IMR-90 (cell line): Measurements from ENCODE around the gene DEFB123. TPM values are rescaled to one million over a fixed set of nuclear protein-coding genes. Genes with fewer than 3 reads are reported as not detected.

Experiments used
- ATAC-seq: fragments of 200-7000 bp; cut with Tn5 transposase; 2 replicates; pipeline ENCODE4 v1.9.1; 2020; ENCODE audit warnings: low read depth, mild to moderate bottlenecking, moderate library complexity
- Bru-seq: library from RNA; stranded (reverse); fragments of 400-500 nt; gene quantifications from one replicate; lab custom pipeline; 2021; lab: Mats Ljungman, UMichigan
- BruChase-seq, 2 experiments: library from RNA; stranded (reverse); fragments of 400-500 nt; gene quantifications; one replicate each; lab custom pipeline; 2021; lab: Mats Ljungman, UMichigan
- BruUV-seq: library from RNA; stranded (reverse); fragments of 400-500 nt; replicated peaks from 2 replicates; lab custom pipeline; 2021; lab: Mats Ljungman, UMichigan
- CTCF ChIA-PET: fragments of 300-600 bp; formaldehyde crosslinking; extraction: SDS; loops from one replicate; lab custom pipeline; 2021; ENCODE audit warnings: antibody characterized with exemption; lab: Yijun Ruan, JAX
- POLR2A ChIA-PET: fragments of 300-600 bp; sonication (Branson Sonifier 250); formaldehyde crosslinking; loops from one replicate; lab custom pipeline; 2022; ENCODE audit warnings: antibody characterized with exemption; ENCODE audit not compliant: unreplicated experiment; lab: Charles Lee
- DNase-seq: peaks from one replicate; pipeline ENCODE4 v3.0.0; 2013
- H2AFZ ChIP-seq: replicated peaks from 2 replicates; pipeline ENCODE3; 2013; ENCODE audit warnings: low read length, mild to moderate bottlenecking; ENCODE audit not compliant: poor library complexity
- H2AK5ac ChIP-seq: 2 replicates; pipeline ENCODE4 v1.6.1; 2013; ENCODE audit warnings: low read depth, low read length, inconsistent platforms
- H2AK9ac ChIP-seq: replicated peaks from 2 replicates; pipeline ENCODE3; 2013; ENCODE audit warnings: mild to moderate bottlenecking, low read depth, low read length, moderate library complexity; ENCODE audit not compliant: poor library complexity
- H2BK120ac ChIP-seq: 2 replicates; pipeline ENCODE4 v1.6.1; 2013; ENCODE audit warnings: low read depth, low read length, inconsistent platforms
- H2BK15ac ChIP-seq: 3 replicates; pipeline ENCODE4 v1.6.1; 2013; ENCODE audit warnings: low read depth, low read length, inconsistent platforms
- H2BK20ac ChIP-seq: 2 replicates; pipeline ENCODE4 v1.6.1; 2013; ENCODE audit warnings: low read depth, mild to moderate bottlenecking, inconsistent platforms, low read length, moderate library complexity
- H2BK5ac ChIP-seq: 2 replicates; pipeline ENCODE4 v1.6.1; 2013; ENCODE audit warnings: mild to moderate bottlenecking, low read depth, low read length, inconsistent platforms; ENCODE audit not compliant: poor library complexity, severe bottlenecking
- H3K14ac ChIP-seq: replicated peaks from 2 replicates; pipeline ENCODE4 v1.6.1; 2013; ENCODE audit warnings: low read depth, low read length, inconsistent platforms
- H3K18ac ChIP-seq: 2 replicates; pipeline ENCODE4 v1.6.1; 2013; ENCODE audit warnings: low read depth, low read length, control low read depth
- H3K23ac ChIP-seq: 2 replicates; pipeline ENCODE4 v1.6.1; 2013; ENCODE audit warnings: low read depth, low read length, inconsistent platforms
- H3K27ac ChIP-seq: 2 replicates; pipeline ENCODE4 v1.5.1; 2013; ENCODE audit warnings: mild to moderate bottlenecking, control low read depth, low read length; ENCODE audit not compliant: insufficient read depth
- H3K27me3 ChIP-seq: 2 replicates; pipeline ENCODE4 v1.6.1; 2013; ENCODE audit warnings: low read length; ENCODE audit not compliant: control insufficient read depth, insufficient read depth
- H3K36me3 ChIP-seq: 2 replicates; pipeline ENCODE4 v1.6.1; 2013; ENCODE audit warnings: low read length, mixed read lengths; ENCODE audit not compliant: control insufficient read depth, insufficient read depth
- H3K4ac ChIP-seq: 2 replicates; pipeline ENCODE4 v1.6.1; 2013; ENCODE audit warnings: low read depth, low read length, inconsistent platforms
- H3K4me1 ChIP-seq: 2 replicates; pipeline ENCODE4 v1.6.1; 2013; ENCODE audit warnings: low read length, mixed read lengths; ENCODE audit not compliant: control insufficient read depth, insufficient read depth
- H3K4me2 ChIP-seq: 2 replicates; pipeline ENCODE4 v1.6.1; 2013; ENCODE audit warnings: low read depth, mild to moderate bottlenecking, control low read depth, low read length, moderate library complexity
- H3K4me3 ChIP-seq: 2 replicates; pipeline ENCODE4 v1.5.1; 2013; ENCODE audit warnings: low read depth, mild to moderate bottlenecking, control low read depth, low read length, moderate library complexity; ENCODE audit not compliant: insufficient read depth
- H3K56ac ChIP-seq: 2 replicates; pipeline ENCODE4 v1.6.1; 2013; ENCODE audit warnings: low read length, inconsistent platforms; ENCODE audit not compliant: insufficient read depth; ENCODE audit errors: extremely low read depth
- H3K79me1 ChIP-seq, 2 experiments: 2 replicates each; pipeline ENCODE4 v1.6.1; 2013; ENCODE audit warnings: low read length in 2 of 2, inconsistent platforms in 1 of 2, low read depth in 1 of 2
- H3K9ac ChIP-seq: 2 replicates; pipeline ENCODE4 v1.6.1; 2013; ENCODE audit warnings: low read depth, low read length, control low read depth
- H3K9me1 ChIP-seq: 2 replicates; pipeline ENCODE4 v1.6.1; 2013; ENCODE audit warnings: low read length, inconsistent platforms; ENCODE audit not compliant: insufficient read depth
- H3K9me3 ChIP-seq: 2 replicates; pipeline ENCODE4 v1.6.1; 2013; ENCODE audit warnings: low read length; ENCODE audit not compliant: control insufficient read depth, insufficient read depth
- H4K20me1 ChIP-seq: 2 replicates; pipeline ENCODE4 v1.6.1; 2013; ENCODE audit warnings: low read length, inconsistent platforms; ENCODE audit not compliant: insufficient read depth
- H4K5ac ChIP-seq: 2 replicates; pipeline ENCODE4 v1.6.1; 2013; ENCODE audit warnings: mild to moderate bottlenecking, low read depth, low read length, control low read depth
- H4K8ac ChIP-seq, 2 experiments: 2 replicates each; pipeline ENCODE4 v1.6.1; 2013; ENCODE audit warnings: low read depth in 2 of 2, low read length in 2 of 2, control low read depth in 1 of 2, inconsistent platforms in 1 of 2
- H4K91ac ChIP-seq: 2 replicates; pipeline ENCODE4 v1.6.1; 2013; ENCODE audit warnings: low read depth, low read length, inconsistent platforms; ENCODE audit not compliant: insufficient read depth
- BHLHE40 ChIP-seq: fragments of 150-350 bp; IDR thresholded peaks from 2 replicates; pipeline ENCODE4 v1.6.1; 2016; ENCODE audit warnings: mild to moderate bottlenecking, low read depth, low read length
- CEBPB ChIP-seq: IDR thresholded peaks from 2 replicates; pipeline ENCODE4 v1.6.1; 2012; ENCODE audit warnings: low read depth, low read length, improper control_type of control experiment
- FOS ChIP-seq: fragments of 150-350 bp; IDR thresholded peaks from 2 replicates; pipeline ENCODE4 v1.6.1; 2016; ENCODE audit warnings: low read depth, low read length
- MAFK ChIP-seq: IDR thresholded peaks from 2 replicates; pipeline ENCODE4 v1.6.1; 2012; ENCODE audit warnings: low read depth, low read length, improper control_type of control experiment
- MAZ ChIP-seq: IDR thresholded peaks from 2 replicates; pipeline ENCODE4 v1.6.1; 2012; ENCODE audit warnings: low read depth, mild to moderate bottlenecking, low read length, improper control_type of control experiment, moderate library complexity, borderline replicate concordance
- MXI1 ChIP-seq: IDR thresholded peaks from 2 replicates; pipeline ENCODE4 v1.6.1; 2012; ENCODE audit warnings: low read depth, mild to moderate bottlenecking, low read length, moderate library complexity, borderline replicate concordance
- NFE2L2 ChIP-seq: fragments of 150-350 bp; IDR thresholded peaks from 2 replicates; pipeline ENCODE4 v1.6.1; 2016; ENCODE audit warnings: low read depth, mild to moderate bottlenecking, low read length
- POLR2A ChIP-seq: IDR thresholded peaks from 2 replicates; pipeline ENCODE4 v1.6.1; 2012; ENCODE audit warnings: mild to moderate bottlenecking, low read depth, low read length
- RAD21 ChIP-seq: IDR thresholded peaks from 2 replicates; pipeline ENCODE4 v1.6.1; 2012; ENCODE audit warnings: low read length, improper control_type of control experiment
- RFX5 ChIP-seq: IDR thresholded peaks from 2 replicates; pipeline ENCODE4 v1.8.0; 2012; ENCODE audit warnings: low read depth, mild to moderate bottlenecking, low read length, moderate library complexity
- SMC3 ChIP-seq: fragments of 150-350 bp; IDR thresholded peaks from 2 replicates; pipeline ENCODE4 v1.6.1; 2016; ENCODE audit warnings: low read depth, mild to moderate bottlenecking, antibody characterized with exemption, low read length, moderate library complexity
- WGBS, 2 experiments: methylation state at CpG; one replicate each; pipeline versions ENCODE4 v1.1.5 to v1.1.7; 2013; ENCODE audit warnings: missing lambda C conversion rate in 2 of 2; ENCODE audit not compliant: insufficient read length in 1 of 2; ENCODE audit errors: extremely low coverage in 2 of 2; 5-methylcytosine and 5-hydroxymethylcytosine counted together
- dilution Hi-C: fragments of 300-500 bp; cut with HindIII; formaldehyde crosslinking; loops from one replicate; pipeline ENCODE4 v1.14.3; 2018; ENCODE audit warnings: low sequenced_read_pairs; ENCODE audit not compliant: unreplicated experiment
- in situ Hi-C: fragments of 300-500 bp; cut with MboI; formaldehyde crosslinking; loops from 3 replicates; pipeline ENCODE4 v1.14.3; 2019; ENCODE audit warnings: low sequenced_read_pairs, inconsistent platforms, mixed read lengths
- intact Hi-C: fragments of 100-400 bp; cut with micrococcal nuclease; formaldehyde crosslinking; loops from 2 replicates; pipeline ENCODE4 v1.10.0; 2022
- long read RNA-seq: library from polyadenylated mRNA; unstranded; transcript quantifications from one replicate; pipeline ENCODE4 v2.0.0, GENCODE V29; 2021; ENCODE audit not compliant: unreplicated experiment
- polyA plus RNA-seq, 3 experiments: library from polyadenylated mRNA; depleted of rRNA; stranded (reverse); fragments of >200 nt; gene quantifications; 2 replicates each; pipeline ENCODE4 v1.2.3, GENCODE V29; 2012; ENCODE audit warnings: low replicate concordance in 1 of 3
- total RNA-seq: library from RNA; depleted of rRNA; stranded (reverse); fragments of >200 nt; gene quantifications from 2 replicates; pipeline ENCODE4 v1.2.3, GENCODE V29; 2012; rRNA removed
- TF ChIP-seq, protein P1 (sequence below): fragments of 150-350 bp; IDR thresholded peaks from 2 replicates; pipeline ENCODE4 v1.6.1; 2017; ENCODE audit warnings: mild to moderate bottlenecking, antibody characterized with exemption, low read length, low read depth
- TF ChIP-seq, protein P2 (sequence below): fragments of 150-350 bp; IDR thresholded peaks from 2 replicates; pipeline ENCODE4 v1.6.1; 2016; ENCODE audit warnings: low read depth, mild to moderate bottlenecking, low read length, moderate library complexity, borderline replicate concordance
- TF ChIP-seq, protein P3 (sequence below): conservative IDR thresholded peaks from 2 replicates; pipeline ENCODE4 v1.5.1; 2012; ENCODE audit warnings: mild to moderate bottlenecking, low read depth, low read length, improper control_type of control experiment

The DEFB123 gene, protein sequence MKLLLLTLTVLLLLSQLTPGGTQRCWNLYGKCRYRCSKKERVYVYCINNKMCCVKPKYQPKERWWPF
- total RNA-seq: not detected in 2 replicates
- polyA plus RNA-seq (2012; rRNA removed): not detected in 2 replicates
- not detected in 2 replicates for polyA plus RNA-seq (2012; cell fraction: cytosol; rRNA removed)
- not detected in 2 replicates for polyA plus RNA-seq (2012; cell fraction: nucleus; rRNA removed; ENCODE audit: low replicate concordance)
- not detected for Bru-seq, nascent RNA
- not detected for BruChase-seq, experiment 1, labeled RNA remaining after a 6-hour chase
- not detected for BruChase-seq, experiment 2, labeled RNA remaining after a 2-hour chase
- long read RNA-seq: 0 reads

DNA sequence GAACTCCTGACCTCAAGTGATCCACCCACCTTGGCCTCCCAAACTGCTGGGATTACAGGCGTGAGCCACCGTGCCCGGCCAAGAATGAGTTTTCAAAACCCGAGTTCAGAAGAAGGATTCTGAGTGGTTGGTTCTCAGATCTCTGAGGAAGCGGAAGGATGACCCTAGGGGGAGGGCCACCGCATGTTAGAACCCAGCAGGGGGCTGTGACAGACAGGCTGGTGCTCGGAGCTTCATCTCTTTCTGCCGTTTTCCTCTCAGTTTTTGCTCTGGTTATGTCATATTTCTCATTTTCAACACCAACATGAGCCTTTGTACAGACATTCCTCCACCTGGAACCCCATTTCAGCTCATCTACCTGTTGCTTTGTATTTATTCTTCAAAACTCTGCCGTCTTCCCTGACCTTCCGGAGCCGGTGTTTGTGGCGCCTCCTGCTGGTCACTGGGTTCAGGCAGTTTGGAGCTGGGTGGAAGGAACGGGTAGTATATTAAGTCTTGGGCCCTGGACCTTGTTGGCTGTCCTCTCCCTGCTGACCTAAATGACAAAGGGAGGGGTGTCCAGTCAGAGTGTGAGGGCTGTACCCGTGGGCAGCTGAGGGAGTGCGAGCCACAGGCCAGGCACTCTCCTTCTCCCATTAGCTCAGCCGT lies at the start of gene DEFB123:
TSS of gene DEFB123 (plus strand) at position 621 of the 648 bp plus-strand sequence. CDS start 67 bp downstream, outside the sequence.
- H2AFZ ChIP-seq: peak within 1 kb of the TSS; percentile 51
- H3K9ac ChIP-seq: no peak within 1 kb of the TSS
- no peak within 1 kb of the TSS for H3K14ac ChIP-seq
- ChIA-PET POLR2A (no interaction called here), CTCF (interaction anchor here (1.0 to 1.5 kb wide), 2 partner anchors 10 kb away, joined by 4 to 6 read pairs; no protein-coding TSS in a partner anchor)
- no peak within 1 kb of the TSS for H2BK120ac ChIP-seq
- H2BK20ac ChIP-seq: no peak within 1 kb of the TSS
- H4K5ac ChIP-seq: no peak within 1 kb of the TSS
- H4K91ac ChIP-seq: no peak within 1 kb of the TSS
- 53% methylated on average over 8 of the region's 16 CpGs; no CpG with 5 or more reads in 1 of the 2 experiments for WGBS, 2 experiments
- no peak within 1 kb of the TSS for H4K8ac ChIP-seq
- no peaks in the 10 kb centered on the region for H3K9me3 ChIP-seq
- H2AK9ac ChIP-seq: no peak within 1 kb of the TSS
- H3K27me3 ChIP-seq: no peaks in the 10 kb centered on the region
- no peak within 1 kb of the TSS for H3K56ac ChIP-seq
- H3K23ac ChIP-seq: no peak within 1 kb of the TSS
- no peak within 1 kb of the TSS for H3K4me3 ChIP-seq
- BruUV-seq: no TSS peak
- intact Hi-C loops (no loop called here), in situ Hi-C loops (no loop called here), dilution Hi-C loops (no loop called here)
- no peak within 1 kb of the TSS for H3K4ac ChIP-seq
- H3K27ac ChIP-seq: no peak within 1 kb of the TSS
- H2AK5ac ChIP-seq: no peak within 1 kb of the TSS
- no peak within 1 kb of the TSS for H3K18ac ChIP-seq
- no peaks in the 10 kb centered on the region for H3K79me1 ChIP-seq
- no peak within 1 kb of the TSS for H3K4me2 ChIP-seq
- DNase-seq (no peak), ATAC-seq (no peak)
- H4K20me1 ChIP-seq: no peaks in the 10 kb centered on the region
- no peak within 1 kb of the TSS for H2BK5ac ChIP-seq
- no peak within 1 kb of the TSS for H2BK15ac ChIP-seq
- H3K36me3 ChIP-seq: no peaks in the 10 kb centered on the region
- H3K9me1 ChIP-seq: no peaks in the 10 kb centered on the region
- no peaks in the 10 kb centered on the region for H3K4me1 ChIP-seq
- TF ChIP-seq, protein P1, sequence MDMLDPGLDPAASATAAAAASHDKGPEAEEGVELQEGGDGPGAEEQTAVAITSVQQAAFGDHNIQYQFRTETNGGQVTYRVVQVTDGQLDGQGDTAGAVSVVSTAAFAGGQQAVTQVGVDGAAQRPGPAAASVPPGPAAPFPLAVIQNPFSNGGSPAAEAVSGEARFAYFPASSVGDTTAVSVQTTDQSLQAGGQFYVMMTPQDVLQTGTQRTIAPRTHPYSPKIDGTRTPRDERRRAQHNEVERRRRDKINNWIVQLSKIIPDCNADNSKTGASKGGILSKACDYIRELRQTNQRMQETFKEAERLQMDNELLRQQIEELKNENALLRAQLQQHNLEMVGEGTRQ: no peak
- TF ChIP-seq BHLHE40: no peak
- TF ChIP-seq SMC3: no peak
- no peak for TF ChIP-seq NFE2L2
- no peak for TF ChIP-seq RAD21
- TF ChIP-seq, protein P2, sequence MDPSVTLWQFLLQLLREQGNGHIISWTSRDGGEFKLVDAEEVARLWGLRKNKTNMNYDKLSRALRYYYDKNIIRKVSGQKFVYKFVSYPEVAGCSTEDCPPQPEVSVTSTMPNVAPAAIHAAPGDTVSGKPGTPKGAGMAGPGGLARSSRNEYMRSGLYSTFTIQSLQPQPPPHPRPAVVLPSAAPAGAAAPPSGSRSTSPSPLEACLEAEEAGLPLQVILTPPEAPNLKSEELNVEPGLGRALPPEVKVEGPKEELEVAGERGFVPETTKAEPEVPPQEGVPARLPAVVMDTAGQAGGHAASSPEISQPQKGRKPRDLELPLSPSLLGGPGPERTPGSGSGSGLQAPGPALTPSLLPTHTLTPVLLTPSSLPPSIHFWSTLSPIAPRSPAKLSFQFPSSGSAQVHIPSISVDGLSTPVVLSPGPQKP: no peak
- TF ChIP-seq, protein P3, sequence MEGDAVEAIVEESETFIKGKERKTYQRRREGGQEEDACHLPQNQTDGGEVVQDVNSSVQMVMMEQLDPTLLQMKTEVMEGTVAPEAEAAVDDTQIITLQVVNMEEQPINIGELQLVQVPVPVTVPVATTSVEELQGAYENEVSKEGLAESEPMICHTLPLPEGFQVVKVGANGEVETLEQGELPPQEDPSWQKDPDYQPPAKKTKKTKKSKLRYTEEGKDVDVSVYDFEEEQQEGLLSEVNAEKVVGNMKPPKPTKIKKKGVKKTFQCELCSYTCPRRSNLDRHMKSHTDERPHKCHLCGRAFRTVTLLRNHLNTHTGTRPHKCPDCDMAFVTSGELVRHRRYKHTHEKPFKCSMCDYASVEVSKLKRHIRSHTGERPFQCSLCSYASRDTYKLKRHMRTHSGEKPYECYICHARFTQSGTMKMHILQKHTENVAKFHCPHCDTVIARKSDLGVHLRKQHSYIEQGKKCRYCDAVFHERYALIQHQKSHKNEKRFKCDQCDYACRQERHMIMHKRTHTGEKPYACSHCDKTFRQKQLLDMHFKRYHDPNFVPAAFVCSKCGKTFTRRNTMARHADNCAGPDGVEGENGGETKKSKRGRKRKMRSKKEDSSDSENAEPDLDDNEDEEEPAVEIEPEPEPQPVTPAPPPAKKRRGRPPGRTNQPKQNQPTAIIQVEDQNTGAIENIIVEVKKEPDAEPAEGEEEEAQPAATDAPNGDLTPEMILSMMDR: no peak
- TF ChIP-seq MAFK: no peak
- TF ChIP-seq MAZ: no peak
- TF ChIP-seq FOS: no peak
- TF ChIP-seq RFX5: no peak
- TF ChIP-seq MXI1: no peak
- no peak for TF ChIP-seq CEBPB
- no peak for TF ChIP-seq POLR2A
